Activated B cell treated with CpG ODN at 0.5 μM for 24 hours (primary cell): Measurements from ENCODE around the gene PGGHG. TPM values are rescaled to one million over a fixed set of nuclear protein-coding genes. Genes with fewer than 3 reads are reported as not detected.

Source experiments
- ATAC-seq: fragments of 200-7000 bp; cut with Tn5 transposase; one replicate; pipeline ENCODE4 v1.10.0; 2021; ENCODE audit warnings: low read depth, mild to moderate bottlenecking, moderate library complexity
- CTCF ChIA-PET: fragments of 350-600 bp; sonication (Branson Sonifier 250); formaldehyde crosslinking; loops from one replicate; lab custom pipeline; 2021; ENCODE audit warnings: antibody characterized with exemption; lab: Charles Lee
- POLR2A ChIA-PET: fragments of 350-600 bp; sonication (Branson Sonifier 250); formaldehyde crosslinking; loops from one replicate; lab custom pipeline; 2021; ENCODE audit warnings: antibody characterized with exemption; lab: Charles Lee
- DNase-seq: peaks from one replicate; pipeline ENCODE4 v3.0.0; 2022
- H3K27ac Mint-ChIP-seq: one replicate; pipeline ENCODE4 v1.8.0; 2020; ENCODE audit warnings: mixed read lengths
- H3K27me3 Mint-ChIP-seq: one replicate; pipeline ENCODE4 v1.8.0; 2021; ENCODE audit warnings: mixed read lengths
- H3K36me3 Mint-ChIP-seq: one replicate; pipeline ENCODE4 v1.8.0; 2021; ENCODE audit warnings: low read depth, mixed read lengths
- H3K4me1 Mint-ChIP-seq: one replicate; pipeline ENCODE4 v1.8.0; 2021; ENCODE audit warnings: mixed read lengths
- H3K4me3 Mint-ChIP-seq: one replicate; pipeline ENCODE4 v1.8.0; 2020; ENCODE audit warnings: mild to moderate bottlenecking, mixed read lengths
- H3K9me3 Mint-ChIP-seq: one replicate; pipeline ENCODE4 v1.8.0; 2020; ENCODE audit warnings: mixed read lengths
- CTCF ChIP-seq: fragments of 200-600 bp; IDR thresholded peaks from one replicate; pipeline ENCODE4 v1.8.0; 2022; ENCODE audit warnings: antibody characterized with exemption, mild to moderate bottlenecking
- intact Hi-C: fragments of 100-400 bp; cut with micrococcal nuclease; formaldehyde crosslinking; loops from one replicate; pipeline ENCODE4 v1.15.1; 2024
- total RNA-seq: library from RNA; stranded (reverse); gene quantifications from 2 replicates; pipeline ENCODE4 v1.2.3, GENCODE V29; 2022

The PGGHG gene
- total RNA-seq, 1 donor from 2014 or later: 74.1 TPM

- Mint-ChIP-seq H3K36me3 (peaks cover 21% of the 10 kb centered on the region), H3K9me3 (no peaks in the 10 kb centered on the region), H3K4me3 (no peak overlapping the region), H3K27ac (no peak overlapping the region), H3K27me3 (no peaks in the 10 kb centered on the region), H3K4me1 (peaks cover 2% of the 10 kb centered on the region)
- POLR2A ChIA-PET: interaction anchor here (1.2 to 1.7 kb wide), 2 partner anchors 27 to 61 kb away, joined by 3 to 5 read pairs; no protein-coding TSS in a partner anchor
- no peak for ATAC-seq
- CTCF ChIA-PET: no interaction called here
- intact Hi-C loops: no loop called here
- no peak for DNase-seq
- no peak for TF ChIP-seq CTCF
Observed at GRCh38 chr11:294780-295179, 5.9 kb downstream of the PGGHG start.

GRCh38 chr11:295351-296170, 6.6 kb downstream of the PGGHG start:
- Mint-ChIP-seq H3K4me1 (peaks cover 2% of the 10 kb centered on the region), H3K9me3 (no peaks in the 10 kb centered on the region), H3K36me3 (peaks cover 21% of the 10 kb centered on the region), H3K27ac (no peak overlapping the region), H3K27me3 (no peaks in the 10 kb centered on the region), H3K4me3 (no peak overlapping the region)
- ChIA-PET CTCF (no interaction called here), POLR2A (interaction anchor here (1.7 kb wide), 1 partner anchor 28 kb away, joined by 5 read pairs; no protein-coding TSS in a partner anchor)
- intact Hi-C loops: no loop called here
- ATAC-seq (no peak), DNase-seq (no peak)
- no peak for TF ChIP-seq CTCF

DNA sequence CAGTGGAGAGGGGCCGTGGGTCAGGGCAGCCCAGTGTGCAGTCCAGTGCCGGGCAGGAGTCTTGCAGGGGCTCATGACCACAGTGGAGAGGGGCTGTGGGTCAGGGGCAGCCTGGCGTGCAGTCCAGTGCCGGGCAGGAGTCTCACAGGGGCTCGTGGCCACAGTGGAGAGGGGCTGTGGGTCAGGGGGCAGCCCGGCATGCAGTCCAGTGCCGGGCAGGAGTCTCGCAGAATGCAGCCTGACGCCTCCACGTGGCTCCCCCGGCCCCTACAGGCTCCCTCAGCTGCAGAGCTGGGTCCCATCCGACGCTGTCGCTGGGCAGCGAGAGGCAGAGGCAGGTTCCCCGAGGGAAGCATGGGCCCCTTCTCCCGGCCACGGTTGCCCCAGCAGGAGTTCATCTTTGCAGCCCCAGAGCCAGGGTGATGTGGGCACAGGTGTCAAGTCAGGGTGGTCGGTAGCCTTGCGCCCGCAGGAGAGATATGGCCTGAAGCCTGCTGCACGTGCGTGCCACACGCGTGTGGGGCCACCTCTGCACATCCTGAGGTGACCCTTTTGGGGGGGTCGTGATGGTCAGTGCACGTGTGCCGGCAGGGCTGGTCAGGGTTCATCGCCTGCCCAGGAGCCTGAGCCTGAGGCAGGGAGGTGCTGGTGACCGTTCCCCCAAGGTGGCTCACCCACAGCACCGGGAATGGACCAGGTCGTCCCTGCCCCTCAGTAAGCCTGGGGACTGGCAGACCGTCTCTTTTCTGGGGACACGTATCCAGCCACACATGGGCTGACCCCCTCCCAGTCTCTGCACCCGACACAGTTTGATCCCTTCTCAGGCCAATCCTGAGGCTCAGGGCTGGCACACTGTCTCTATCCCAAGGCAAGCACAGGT, 7.5 kb downstream of the PGGHG start:
- Mint-ChIP-seq H3K4me3 (no peak overlapping the region), H3K9me3 (no peaks in the 10 kb centered on the region), H3K27me3 (no peaks in the 10 kb centered on the region), H3K4me1 (peaks cover 6% of the 10 kb centered on the region), H3K27ac (no peak overlapping the region), H3K36me3 (peaks cover 17% of the 10 kb centered on the region)
- DNase-seq (no peak), ATAC-seq (no peak)
- ChIA-PET POLR2A (no interaction called here), CTCF (no interaction called here)
- intact Hi-C loops: no loop called here
- TF ChIP-seq CTCF: no peak

DNA sequence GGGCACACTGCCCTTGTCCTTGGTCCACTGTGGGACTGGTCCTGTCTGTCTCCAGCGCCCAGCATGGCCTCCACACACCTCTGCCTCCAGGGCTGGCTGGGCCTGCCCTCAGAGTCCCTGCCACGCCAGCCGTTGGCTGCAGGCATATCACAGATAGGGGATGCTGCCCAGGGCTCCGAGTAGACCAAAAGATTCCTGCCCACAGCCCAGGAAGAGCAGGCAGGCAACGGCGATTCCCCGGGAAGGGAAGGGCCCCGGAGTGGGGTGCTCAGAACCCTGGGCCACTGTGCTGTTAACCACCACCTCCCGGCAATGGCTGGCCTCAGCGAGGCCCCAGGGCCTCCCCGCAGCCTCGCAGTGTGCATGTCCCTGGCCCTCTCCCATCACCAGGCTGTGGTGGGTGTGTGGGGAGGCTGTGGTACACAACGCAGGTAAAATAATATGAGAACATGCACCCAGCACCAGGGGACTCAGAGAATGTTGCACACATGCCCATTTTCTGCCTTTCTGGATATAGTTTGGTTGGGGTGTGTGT, 8.2 kb downstream of the PGGHG start:
- intact Hi-C loops: no loop called here
- H3K9me3 Mint-ChIP-seq: no peaks in the 10 kb centered on the region
- no peak for ATAC-seq
- peaks cover 6% of the 10 kb centered on the region for H3K4me1 Mint-ChIP-seq
- ChIA-PET POLR2A (no interaction called here), CTCF (no interaction called here)
- H3K27ac Mint-ChIP-seq: no peak overlapping the region
- no peak for DNase-seq
- no peak overlapping the region for H3K4me3 Mint-ChIP-seq
- H3K27me3 Mint-ChIP-seq: no peaks in the 10 kb centered on the region
- peaks cover 15% of the 10 kb centered on the region for H3K36me3 Mint-ChIP-seq
- TF ChIP-seq CTCF: no peak
